Endothelial cell of umbilical vein (primary cell): ENCODE measurements around the gene GNAS-AS1. TPM values are rescaled to one million over a fixed set of nuclear protein-coding genes. Genes with fewer than 3 reads are reported as not detected.

Source experiments
- BruUV-seq: library from RNA; stranded (reverse); fragments of 400-500 nt; replicated peaks from 2 replicates; lab custom pipeline; 2021; lab: Mats Ljungman, UMichigan
- CTCF ChIA-PET: fragments of 300-600, 350-600 bp; sonication (Branson Sonifier 250); formaldehyde crosslinking; loops from one replicate; lab custom pipeline; 2021; ENCODE audit warnings: antibody characterized with exemption, inconsistent platforms; lab: Charles Lee
- POLR2A ChIA-PET: fragments of 300-600, 350-600 bp; sonication (Branson Sonifier 250); formaldehyde crosslinking; loops from one replicate; lab custom pipeline; 2021; ENCODE audit warnings: antibody characterized with exemption, inconsistent platforms; lab: Charles Lee
- DNase-seq: peaks from one replicate; pipeline ENCODE4 v3.0.0-alpha.2; 2011; ENCODE audit warnings: low read depth, low spot score
- FAIRE-seq: peaks from 2 replicates; lab custom pipeline; 2011; peaks lifted over from hg19 to GRCh38; lab: Jason Lieb, UNC
- H2AFZ ChIP-seq: 2 replicates; pipeline ENCODE4 v1.6.0; 2012; ENCODE audit warnings: low read depth, low read length, control low read depth, inconsistent platforms
- H3K27ac ChIP-seq: 2 replicates; pipeline ENCODE4 v1.5.1; 2011; ENCODE audit warnings: low read depth, mild to moderate bottlenecking, control low read depth, low read length, moderate library complexity; ENCODE audit not compliant: insufficient read depth
- H3K27me3 ChIP-seq, 2 experiments: 2 replicates each; pipeline versions ENCODE4 v1.6.0 to v1.6.1; 2011; ENCODE audit warnings: low read length in 2 of 2, mixed read lengths in 1 of 2; ENCODE audit not compliant: control insufficient read depth in 2 of 2, insufficient read depth in 2 of 2
- H3K36me3 ChIP-seq, 2 experiments: 2 replicates in 1 of 2; 3 replicates in 1 of 2; pipeline ENCODE4 v1.5.1; 2011; ENCODE audit warnings: low read length in 2 of 2, mild to moderate bottlenecking in 1 of 2, moderate library complexity in 1 of 2; ENCODE audit not compliant: control insufficient read depth in 2 of 2, insufficient read depth in 2 of 2; ENCODE audit errors: extremely low read depth in 1 of 2
- H3K4me1 ChIP-seq: 3 replicates; pipeline ENCODE4 v1.5.1; 2011; ENCODE audit warnings: mild to moderate bottlenecking, low read length; ENCODE audit not compliant: control insufficient read depth, insufficient read depth; ENCODE audit errors: extremely low read depth
- H3K4me2 ChIP-seq: 2 replicates; pipeline ENCODE4 v1.6.1; 2011; ENCODE audit warnings: low read length, control low read depth, mixed read lengths; ENCODE audit not compliant: insufficient read depth
- H3K4me3 ChIP-seq, 3 experiments: fragments of 200-600 bp in 1 of 3; sonication (generic), shearing (Covaris generic) in 1 of 3; replicated peaks in 1 of 3; 2 replicates each; pipeline ENCODE4 v1.5.1; 2011 to 2016; ENCODE audit warnings: control low read depth in 3 of 3, low read length in 3 of 3, mild to moderate bottlenecking in 2 of 3, inconsistent platforms in 1 of 3, low read depth in 1 of 3, moderate library complexity in 1 of 3; ENCODE audit not compliant: insufficient read depth in 1 of 3
- H3K79me2 ChIP-seq: 2 replicates; pipeline ENCODE4 v1.6.0; 2012; ENCODE audit warnings: low read length, inconsistent platforms; ENCODE audit not compliant: control insufficient read depth, insufficient read depth
- H3K9ac ChIP-seq: replicated peaks from 2 replicates; pipeline ENCODE3; 2011; ENCODE audit warnings: low read length, control low read depth; ENCODE audit not compliant: insufficient read depth; ENCODE audit errors: extremely low read depth
- H3K9me1 ChIP-seq: replicated peaks from 3 replicates; pipeline ENCODE4 v1.6.0; 2011; ENCODE audit warnings: mild to moderate bottlenecking, low read length; ENCODE audit not compliant: control insufficient read depth, insufficient read depth; ENCODE audit errors: extremely low read depth
- H3K9me3 ChIP-seq: replicated peaks from 2 replicates; pipeline ENCODE4 v1.5.1; 2012; ENCODE audit warnings: low read length, inconsistent platforms; ENCODE audit not compliant: control insufficient read depth, insufficient read depth
- H4K20me1 ChIP-seq: replicated peaks from 2 replicates; pipeline ENCODE3; 2011; ENCODE audit warnings: mild to moderate bottlenecking, low read length; ENCODE audit not compliant: control insufficient read depth, insufficient read depth; ENCODE audit errors: extremely low read depth
- EZH2 ChIP-seq: IDR thresholded peaks from 2 replicates; pipeline ENCODE4 v1.6.1; 2012; ENCODE audit warnings: borderline replicate concordance, low read depth, mild to moderate bottlenecking, moderate library complexity, low read length, inconsistent platforms; ENCODE audit not compliant: severe bottlenecking
- FOS ChIP-seq: IDR thresholded peaks from 2 replicates; pipeline ENCODE4 v1.6.1; 2011; ENCODE audit warnings: mild to moderate bottlenecking, low read length, moderate library complexity, borderline replicate concordance; ENCODE audit not compliant: insufficient read depth
- GATA2 ChIP-seq: IDR thresholded peaks from 2 replicates; pipeline ENCODE4 v1.7.0; 2011; ENCODE audit warnings: low read depth, mild to moderate bottlenecking, moderate library complexity, mixed read lengths, low read length; ENCODE audit not compliant: insufficient read length, insufficient read depth
- JUN ChIP-seq: IDR thresholded peaks from 2 replicates; pipeline ENCODE4 v1.6.1; 2011; ENCODE audit warnings: borderline replicate concordance, low read depth; ENCODE audit not compliant: insufficient read length, insufficient read depth
- MYC ChIP-seq: IDR thresholded peaks from one replicate; pipeline ENCODE4 v1.6.1; 2011; ENCODE audit warnings: mild to moderate bottlenecking, low read depth, low read length
- POLR2A ChIP-seq: IDR thresholded peaks from 2 replicates; pipeline ENCODE4 v1.6.1; 2012; ENCODE audit warnings: low read depth, mild to moderate bottlenecking, control low read depth, low read length
- POLR2AphosphoS5 ChIP-seq: IDR thresholded peaks from 2 replicates; pipeline ENCODE4 v1.6.1; 2012; ENCODE audit warnings: low read depth, mild to moderate bottlenecking, control low read depth, low read length, moderate library complexity; ENCODE audit not compliant: insufficient read depth
- dilution Hi-C: fragments of 300-500 bp; cut with MboI; formaldehyde crosslinking; loops from one replicate; pipeline ENCODE4 v1.15.0; 2019; ENCODE audit warnings: low sequenced_read_pairs; ENCODE audit not compliant: extremely low pct_ligation_motif_present
- intact Hi-C: fragments of 100-400 bp; cut with micrococcal nuclease; formaldehyde crosslinking; loops from one replicate; pipeline ENCODE4 v1.10.0; 2022
- polyA plus RNA-seq, 4 experiments: library from polyadenylated mRNA; depleted of rRNA in 3 of 4; stranded (reverse) in 3 of 4; unstranded in 1 of 4; fragments of >200 nt; gene quantifications; 2 replicates each; pipeline versions ENCODE4 v1.2.1 to v1.2.3, GENCODE V29; 2011 to 2012; ENCODE audit warnings: missing spikeins in 1 of 4
- total RNA-seq: library from RNA; stranded (reverse); gene quantifications from 2 replicates; pipeline ENCODE4 v1.2.3, GENCODE V29; 2021
- TF ChIP-seq, protein P1 (sequence below), 2 donors: IDR thresholded peaks; 1 replicate in 1 of 2; 2 replicates in 1 of 2; pipeline ENCODE4 v1.5.1; 2011; ENCODE audit warnings: low read length in 2 of 2, mild to moderate bottlenecking in 2 of 2, moderate library complexity in 2 of 2, control low read depth in 1 of 2, inconsistent platforms in 1 of 2, low read depth in 1 of 2; ENCODE audit not compliant: insufficient read depth in 1 of 2; ENCODE audit errors: extremely low read depth in 1 of 2
- TF ChIP-seq, protein P2 (sequence below): IDR thresholded peaks from 2 replicates; pipeline ENCODE4 v1.6.1; 2011; ENCODE audit not compliant: insufficient read depth, insufficient read length

Gene GNAS-AS1
- total and polyA plus RNA-seq, 2 donors (not counting 3 experiments of a cell fraction or from before 2014, with no cell fraction given), result 0.11 to 0.58 TPM

DNA sequence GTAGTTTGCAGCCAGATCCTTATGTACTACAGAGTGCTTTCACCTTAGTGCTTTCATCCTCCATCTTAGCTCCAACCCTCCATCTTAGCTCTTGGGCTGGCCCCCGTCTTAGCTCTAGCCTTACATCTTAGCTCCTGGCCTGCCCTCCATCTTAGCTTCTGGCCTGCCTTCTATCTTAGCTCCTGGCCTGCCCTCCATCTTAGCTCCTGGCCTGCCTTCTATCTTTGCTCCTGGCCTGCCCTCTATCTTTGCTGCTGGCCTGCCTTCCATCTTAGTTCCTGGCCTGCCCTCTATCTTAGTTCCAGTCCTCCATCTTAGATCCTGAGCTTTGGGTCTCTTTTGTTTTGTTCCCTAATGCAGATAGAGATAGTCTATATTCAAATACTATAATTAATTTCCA, 23.8 kb upstream of the GNAS-AS1 start:
- TF ChIP-seq, protein P1, sequence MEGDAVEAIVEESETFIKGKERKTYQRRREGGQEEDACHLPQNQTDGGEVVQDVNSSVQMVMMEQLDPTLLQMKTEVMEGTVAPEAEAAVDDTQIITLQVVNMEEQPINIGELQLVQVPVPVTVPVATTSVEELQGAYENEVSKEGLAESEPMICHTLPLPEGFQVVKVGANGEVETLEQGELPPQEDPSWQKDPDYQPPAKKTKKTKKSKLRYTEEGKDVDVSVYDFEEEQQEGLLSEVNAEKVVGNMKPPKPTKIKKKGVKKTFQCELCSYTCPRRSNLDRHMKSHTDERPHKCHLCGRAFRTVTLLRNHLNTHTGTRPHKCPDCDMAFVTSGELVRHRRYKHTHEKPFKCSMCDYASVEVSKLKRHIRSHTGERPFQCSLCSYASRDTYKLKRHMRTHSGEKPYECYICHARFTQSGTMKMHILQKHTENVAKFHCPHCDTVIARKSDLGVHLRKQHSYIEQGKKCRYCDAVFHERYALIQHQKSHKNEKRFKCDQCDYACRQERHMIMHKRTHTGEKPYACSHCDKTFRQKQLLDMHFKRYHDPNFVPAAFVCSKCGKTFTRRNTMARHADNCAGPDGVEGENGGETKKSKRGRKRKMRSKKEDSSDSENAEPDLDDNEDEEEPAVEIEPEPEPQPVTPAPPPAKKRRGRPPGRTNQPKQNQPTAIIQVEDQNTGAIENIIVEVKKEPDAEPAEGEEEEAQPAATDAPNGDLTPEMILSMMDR (IDR thresholded peaks at IDR 0.05; ENCODE audit: extremely low read depth in 1 of 2, insufficient read depth in 1 of 2, low read depth in 1 of 2, low read length in 2 of 2), result no peak
- TF ChIP-seq JUN (no peak), EZH2 (no peak), MYC (no peak), POLR2AphosphoS5 (no peak), POLR2A (no peak), FOS (no peak), GATA2 (no peak)
- TF ChIP-seq, protein P2, sequence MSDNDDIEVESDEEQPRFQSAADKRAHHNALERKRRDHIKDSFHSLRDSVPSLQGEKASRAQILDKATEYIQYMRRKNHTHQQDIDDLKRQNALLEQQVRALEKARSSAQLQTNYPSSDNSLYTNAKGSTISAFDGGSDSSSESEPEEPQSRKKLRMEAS, result no peak
- no TSS peak for BruUV-seq
- intact Hi-C loops (no loop called here), dilution Hi-C loops (no loop called here)
- ChIA-PET POLR2A (no interaction called here), CTCF (interaction anchor here (0.7 to 1.9 kb wide), 2 partner anchors 213 to 348 kb away, joined by 3 to 7 read pairs; no protein-coding TSS in a partner anchor)
- Histone ChIP-seq H3K4me3 (no peak overlapping the region), H3K27ac (no peak overlapping the region), H3K9me1 (no peaks in the 10 kb centered on the region), H3K4me2 (no peak overlapping the region), H2AFZ (peak overlapping the region; percentile 39), H3K9me3 (no peaks in the 10 kb centered on the region), H4K20me1 (no peaks in the 10 kb centered on the region), H3K4me1 (peaks cover 21% of the 10 kb centered on the region), H3K79me2 (no peaks in the 10 kb centered on the region), H3K27me3 (peaks cover 0 to 1% of the 10 kb centered on the region in 2 experiments), H3K9ac (no peak overlapping the region), H3K36me3 (no peaks in the 10 kb centered on the region)
- FAIRE-seq (no peak), DNase-seq (no peak)
